RWPE1 (cell line): Measurements from ENCODE around the gene BLTP3B.
A peak's percentile ranks its signal among the peaks of the same experiment; 100 is the strongest.

Experiments used
- CTCF ChIA-PET: fragments of 350-600 bp; sonication (Branson Sonifier 250); formaldehyde crosslinking; extraction: SDS; loops from one replicate; lab custom pipeline; 2021; lab: Yijun Ruan, JAX
- POLR2A ChIA-PET: fragments of 400-600 bp; formaldehyde crosslinking; extraction: SDS; loops from one replicate; lab custom pipeline; 2020; ENCODE audit warnings: antibody characterized with exemption; ENCODE audit not compliant: low non-redundant PET; lab: Yijun Ruan, JAX
- DNase-seq: peaks from one replicate; pipeline ENCODE4 v3.0.0; 2012; ENCODE audit warnings: low spot score
- H3K27ac ChIP-seq: fragments of 450-650 bp; 2 replicates; pipeline ENCODE4 v1.5.1; 2017
- TF ChIP-seq, protein P1 (sequence below): fragments of 450-650 bp; conservative IDR thresholded peaks from 2 replicates; pipeline ENCODE4 v1.5.1; 2017; ENCODE audit warnings: low read depth, mild to moderate bottlenecking

Gene BLTP3B

DNA sequence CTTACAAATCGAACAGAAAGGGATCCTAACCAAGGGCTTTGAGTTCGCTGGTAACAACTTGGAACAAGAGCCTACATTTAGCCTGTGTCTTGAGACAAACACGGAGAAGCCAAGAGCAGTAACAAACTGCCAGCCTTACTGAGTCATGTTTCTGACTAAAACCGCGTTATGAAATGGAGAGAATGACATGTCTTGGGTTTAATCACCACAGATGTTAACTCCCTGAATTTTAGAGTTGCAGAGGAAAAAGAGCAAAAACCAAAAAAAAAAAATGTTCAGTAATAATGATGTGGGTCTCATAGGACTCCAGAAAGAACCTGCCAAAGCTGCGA is 1.0 kb downstream of the BLTP3B start:
- POLR2A ChIA-PET, result no interaction called here
- peak; percentile 61 for DNase-seq
- peak overlapping the region; percentile 95 for H3K27ac ChIP-seq
- CTCF ChIA-PET, result no interaction called here
- TF ChIP-seq, protein P1, sequence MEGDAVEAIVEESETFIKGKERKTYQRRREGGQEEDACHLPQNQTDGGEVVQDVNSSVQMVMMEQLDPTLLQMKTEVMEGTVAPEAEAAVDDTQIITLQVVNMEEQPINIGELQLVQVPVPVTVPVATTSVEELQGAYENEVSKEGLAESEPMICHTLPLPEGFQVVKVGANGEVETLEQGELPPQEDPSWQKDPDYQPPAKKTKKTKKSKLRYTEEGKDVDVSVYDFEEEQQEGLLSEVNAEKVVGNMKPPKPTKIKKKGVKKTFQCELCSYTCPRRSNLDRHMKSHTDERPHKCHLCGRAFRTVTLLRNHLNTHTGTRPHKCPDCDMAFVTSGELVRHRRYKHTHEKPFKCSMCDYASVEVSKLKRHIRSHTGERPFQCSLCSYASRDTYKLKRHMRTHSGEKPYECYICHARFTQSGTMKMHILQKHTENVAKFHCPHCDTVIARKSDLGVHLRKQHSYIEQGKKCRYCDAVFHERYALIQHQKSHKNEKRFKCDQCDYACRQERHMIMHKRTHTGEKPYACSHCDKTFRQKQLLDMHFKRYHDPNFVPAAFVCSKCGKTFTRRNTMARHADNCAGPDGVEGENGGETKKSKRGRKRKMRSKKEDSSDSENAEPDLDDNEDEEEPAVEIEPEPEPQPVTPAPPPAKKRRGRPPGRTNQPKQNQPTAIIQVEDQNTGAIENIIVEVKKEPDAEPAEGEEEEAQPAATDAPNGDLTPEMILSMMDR, result no peak

DNA sequence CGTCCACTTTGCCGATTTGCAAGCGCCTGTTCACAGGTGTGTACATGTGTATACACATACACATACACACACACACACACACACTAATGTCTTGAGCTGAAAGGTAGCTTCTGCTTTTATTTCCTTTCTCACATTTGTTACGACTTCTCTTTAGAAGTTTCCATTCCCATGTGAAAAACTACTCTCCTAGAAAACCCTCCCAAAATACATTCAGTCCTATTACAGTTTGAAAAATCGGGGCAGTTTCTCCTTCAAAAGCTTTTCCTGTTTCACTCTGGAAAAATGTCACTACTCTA is 3.9 kb downstream of the BLTP3B start:
- no peak for DNase-seq
- H3K27ac ChIP-seq, result no peak overlapping the region
- TF ChIP-seq, protein P1, result no peak
- POLR2A ChIA-PET, result no interaction called here
- CTCF ChIA-PET, result interaction anchor here (1.0 kb wide), 1 partner anchor 16 kb away, joined by 3 read pairs; no protein-coding TSS in a partner anchor

DNA sequence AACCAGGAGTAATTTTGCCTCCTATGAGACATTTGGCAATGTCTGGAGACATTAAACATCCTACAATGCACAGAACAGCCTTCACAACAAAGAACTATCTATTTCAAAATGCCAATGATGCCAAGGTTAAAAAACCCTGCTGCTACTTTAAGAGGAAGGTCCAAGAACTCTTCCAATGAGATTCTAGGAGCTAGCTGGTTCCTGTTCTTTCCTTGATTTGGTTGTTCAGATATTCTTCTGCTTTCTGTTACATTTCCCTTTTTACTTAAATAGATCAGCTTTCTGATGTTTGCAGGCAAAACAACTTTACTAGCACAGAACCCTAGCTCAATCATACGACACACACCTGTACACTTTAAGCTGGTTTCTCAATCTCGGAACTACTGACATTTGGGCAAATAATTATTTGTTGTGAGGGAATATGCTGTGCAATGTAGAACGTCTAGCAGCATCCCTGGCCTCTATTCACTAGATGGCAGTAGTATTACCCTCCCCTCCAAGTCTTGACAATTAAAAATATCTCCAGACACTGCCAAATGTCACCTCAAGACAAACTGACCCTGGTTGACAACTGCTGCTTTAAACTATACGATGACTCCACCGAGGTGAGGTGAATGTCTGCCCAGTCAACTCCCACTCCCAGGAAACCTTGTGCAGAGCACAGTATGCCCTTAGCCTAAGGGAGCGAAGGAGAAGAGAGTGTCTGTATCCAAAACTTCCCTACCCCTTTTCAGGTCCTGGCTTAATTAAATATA is 4.4 kb downstream of the BLTP3B start:
- DNase-seq, result peak; percentile 22
- TF ChIP-seq, protein P1, result peak; percentile 19
- POLR2A ChIA-PET, result no interaction called here
- no peak overlapping the region for H3K27ac ChIP-seq
- CTCF ChIA-PET, result interaction anchor here (0.6 to 1.0 kb wide), 3 partner anchors 10 to 435 kb away, joined by 3 to 4 read pairs (median 4); partner anchors contain the start of gene GAS2L3

DNA sequence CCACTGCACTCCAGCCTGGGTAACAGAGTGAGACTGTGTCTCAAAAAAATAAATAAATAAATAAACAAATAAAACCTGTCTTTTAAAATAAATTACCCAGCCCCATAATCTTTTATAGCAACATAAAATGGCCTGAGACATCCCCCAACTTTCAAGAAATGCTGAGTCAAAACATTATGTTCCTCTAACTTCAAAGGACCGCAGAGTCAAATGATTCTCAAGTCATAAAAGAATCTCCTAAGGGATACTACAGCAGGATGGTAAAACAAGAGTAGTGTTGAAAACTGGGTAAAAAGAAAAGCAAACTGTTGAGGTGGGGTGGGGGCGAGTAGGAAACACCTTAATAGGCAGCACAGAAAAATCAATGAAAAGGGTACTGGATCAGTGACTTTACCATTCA is 9.5 kb downstream of the BLTP3B start:
- TF ChIP-seq, protein P1, result no peak
- POLR2A ChIA-PET, result no interaction called here
- no peak overlapping the region; the same call in 1 of the 2 replicates for H3K27ac ChIP-seq
- CTCF ChIA-PET, result no interaction called here
- no peak for DNase-seq

DNA sequence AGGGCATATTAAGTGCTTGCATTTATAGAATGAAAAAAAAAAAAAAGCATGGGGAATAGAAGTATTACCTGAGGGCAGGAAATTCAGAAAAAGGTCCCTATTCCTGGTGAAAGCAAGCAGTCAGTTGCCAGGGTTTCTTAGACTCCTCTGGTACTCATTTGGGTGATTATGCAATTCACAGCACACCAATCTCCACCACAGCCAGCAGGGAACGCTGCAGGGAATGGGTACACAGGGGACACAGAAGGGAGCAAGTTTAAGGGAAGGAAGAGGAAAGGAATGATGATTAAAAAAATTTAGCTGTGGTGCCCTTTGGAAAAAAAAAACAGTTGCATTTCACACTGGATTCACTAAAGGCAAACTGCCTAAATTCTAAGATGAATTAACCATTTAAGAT is 14.2 kb downstream of the BLTP3B start:
- H3K27ac ChIP-seq, result no peak overlapping the region
- peak; percentile 17 for DNase-seq
- ChIA-PET CTCF (interaction anchor here (0.9 kb wide), 1 partner anchor 9 kb away, joined by 4 read pairs; no protein-coding TSS in a partner anchor), POLR2A (no interaction called here)
- TF ChIP-seq, protein P1, result peak; percentile 52

DNA sequence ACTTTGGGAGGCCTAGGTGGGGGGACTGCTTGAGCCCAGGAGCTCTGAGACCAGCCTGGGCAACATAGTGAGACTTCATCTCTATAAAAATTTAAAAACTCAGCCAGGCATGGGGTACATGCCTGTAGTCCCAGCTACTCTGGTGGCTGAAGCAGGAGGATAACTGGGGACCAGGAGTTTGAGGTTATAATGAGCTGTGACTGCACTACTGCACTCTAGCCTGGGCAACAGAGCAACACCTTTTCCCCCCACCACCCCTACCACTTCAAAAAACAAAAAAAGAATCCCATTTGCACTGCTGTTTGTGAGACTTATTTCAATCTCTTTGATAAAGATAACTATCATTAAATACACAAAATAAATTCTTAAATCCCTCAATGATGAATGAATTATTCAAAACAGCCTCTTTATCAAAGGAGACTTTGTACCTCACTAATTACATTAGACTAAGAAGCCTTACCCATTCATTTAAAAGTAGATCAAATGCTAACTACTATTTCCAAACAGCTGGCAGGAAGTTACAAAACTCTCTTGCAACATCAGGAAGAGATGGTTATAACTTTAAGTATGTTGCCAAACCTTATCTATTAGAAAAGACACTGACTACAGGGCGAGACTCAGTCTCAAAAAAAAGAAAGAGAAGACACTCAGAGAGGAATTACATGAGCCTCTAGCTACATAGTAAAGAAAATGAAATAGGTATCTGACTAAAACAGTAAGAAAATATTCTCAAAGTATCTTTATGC is 14.7 kb downstream of the BLTP3B start:
- CTCF ChIA-PET, result interaction anchor here (0.6 to 0.9 kb wide), 3 partner anchors 10 to 16 kb away, joined by 3 to 5 read pairs (median 4); no protein-coding TSS in a partner anchor
- peak overlapping the region; percentile 65; the same call in 1 of the 2 replicates for H3K27ac ChIP-seq
- TF ChIP-seq, protein P1, result no peak
- POLR2A ChIA-PET, result no interaction called here
- DNase-seq, result peak; percentile 12
